ENCODE data around the gene DOCK4. TPM values are rescaled to one million over a fixed set of nuclear protein-coding genes. Genes with fewer than 3 reads are reported as not detected.

The DOCK4 gene
- total RNA-seq, 2 donors from 2014 or later = 6.5 to 11.1 TPM

DNA sequence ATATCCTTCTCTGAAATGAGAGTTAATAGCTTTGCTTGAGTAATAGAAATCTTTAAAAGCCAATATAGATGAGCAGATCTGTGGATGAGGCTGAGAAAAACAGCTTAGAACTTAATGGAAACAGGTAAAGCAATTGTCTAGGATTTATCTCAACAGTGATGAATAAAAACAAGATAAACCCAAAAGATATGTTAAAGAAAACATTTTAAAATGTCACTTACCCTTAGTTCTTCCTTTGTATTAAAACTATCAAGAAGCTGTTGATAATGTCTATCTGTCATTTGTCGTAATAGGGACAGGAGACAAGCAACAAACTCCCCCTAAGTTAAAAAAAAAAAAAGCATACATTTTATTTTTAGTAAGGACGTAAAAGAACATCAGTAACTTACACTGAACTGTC is 371.8 kb downstream of the DOCK4 start:
- Histone ChIP-seq H3K27ac (no peak overlapping the region), H3K9ac (ENCODE audit: low read depth in 2 of 2, low read length in 2 of 2) (no peak overlapping the region), H3K4me3 (no peak overlapping the region), H3K9me3 (no peaks in the 10 kb centered on the region), H3K27me3 (no peaks in the 10 kb centered on the region), H3K4me1 (no peaks in the 10 kb centered on the region), H3K36me3 (no peaks in the 10 kb centered on the region)
- TF ChIP-seq, protein P1, sequence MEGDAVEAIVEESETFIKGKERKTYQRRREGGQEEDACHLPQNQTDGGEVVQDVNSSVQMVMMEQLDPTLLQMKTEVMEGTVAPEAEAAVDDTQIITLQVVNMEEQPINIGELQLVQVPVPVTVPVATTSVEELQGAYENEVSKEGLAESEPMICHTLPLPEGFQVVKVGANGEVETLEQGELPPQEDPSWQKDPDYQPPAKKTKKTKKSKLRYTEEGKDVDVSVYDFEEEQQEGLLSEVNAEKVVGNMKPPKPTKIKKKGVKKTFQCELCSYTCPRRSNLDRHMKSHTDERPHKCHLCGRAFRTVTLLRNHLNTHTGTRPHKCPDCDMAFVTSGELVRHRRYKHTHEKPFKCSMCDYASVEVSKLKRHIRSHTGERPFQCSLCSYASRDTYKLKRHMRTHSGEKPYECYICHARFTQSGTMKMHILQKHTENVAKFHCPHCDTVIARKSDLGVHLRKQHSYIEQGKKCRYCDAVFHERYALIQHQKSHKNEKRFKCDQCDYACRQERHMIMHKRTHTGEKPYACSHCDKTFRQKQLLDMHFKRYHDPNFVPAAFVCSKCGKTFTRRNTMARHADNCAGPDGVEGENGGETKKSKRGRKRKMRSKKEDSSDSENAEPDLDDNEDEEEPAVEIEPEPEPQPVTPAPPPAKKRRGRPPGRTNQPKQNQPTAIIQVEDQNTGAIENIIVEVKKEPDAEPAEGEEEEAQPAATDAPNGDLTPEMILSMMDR (IDR thresholded peaks at IDR 0.05) = no peak
- intact Hi-C loops (cut with DNase I) = no loop called here
- DNase-seq = no peak

DNA sequence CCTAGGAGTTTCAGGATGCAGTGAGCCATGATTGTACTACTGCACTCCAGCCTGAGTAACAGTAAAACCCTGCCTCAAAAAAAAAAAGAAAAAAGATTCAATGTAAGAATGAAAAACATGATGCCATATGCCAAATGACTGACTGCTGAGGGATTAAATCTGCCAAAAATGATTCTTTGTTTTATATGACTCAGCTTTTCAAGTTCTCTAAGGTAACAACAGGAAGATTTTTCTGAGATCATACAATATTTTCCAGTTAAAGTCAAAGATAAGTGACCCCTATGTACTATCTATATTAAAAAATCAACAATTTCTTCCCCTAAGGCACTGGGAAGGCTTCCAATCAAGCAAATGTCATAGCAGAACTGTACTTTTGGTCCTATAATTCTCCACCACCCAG is 372.7 kb downstream of the DOCK4 start:
- Histone ChIP-seq H3K4me1 (no peaks in the 10 kb centered on the region), H3K27me3 (no peaks in the 10 kb centered on the region), H3K36me3 (no peaks in the 10 kb centered on the region), H3K9ac (ENCODE audit: low read depth in 2 of 2, low read length in 2 of 2) (no peak overlapping the region), H3K4me3 (no peak overlapping the region), H3K27ac (no peak overlapping the region), H3K9me3 (no peaks in the 10 kb centered on the region)
- no peak for DNase-seq
- intact Hi-C loops (cut with DNase I) = no loop called here
- TF ChIP-seq, protein P1 (IDR thresholded peaks at IDR 0.05) = no peak

DNA sequence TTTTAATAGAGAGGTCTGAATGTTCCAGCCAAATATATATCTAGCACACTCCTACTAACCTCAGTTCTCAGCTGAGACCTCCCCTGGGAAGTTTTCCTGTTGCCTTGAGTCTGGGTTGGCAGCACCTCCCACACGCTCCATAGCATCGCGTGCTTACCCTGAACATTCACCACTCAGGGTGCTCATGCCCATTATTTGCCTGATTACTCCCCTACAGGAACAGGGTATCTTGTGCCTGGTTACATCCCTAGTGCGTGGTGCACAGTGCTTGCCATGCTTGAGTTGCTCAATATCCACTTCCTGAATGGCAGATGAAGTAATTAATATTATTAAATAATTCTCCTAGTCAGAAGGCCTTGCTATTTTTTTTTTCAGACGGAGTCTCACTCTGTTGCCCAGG is 374.0 kb downstream of the DOCK4 start:
- H3K4me1 ChIP-seq = no peaks in the 10 kb centered on the region
- intact Hi-C loops (cut with DNase I) = no loop called here
- no peaks in the 10 kb centered on the region for H3K9me3 ChIP-seq
- H3K9ac ChIP-seq (ENCODE audit: low read depth in 2 of 2, low read length in 2 of 2) = no peak overlapping the region
- no peaks in the 10 kb centered on the region for H3K27me3 ChIP-seq
- no peak overlapping the region for H3K27ac ChIP-seq
- TF ChIP-seq, protein P1 (IDR thresholded peaks at IDR 0.05) = no peak
- DNase-seq = no peak
- H3K4me3 ChIP-seq = no peak overlapping the region
- H3K36me3 ChIP-seq = no peaks in the 10 kb centered on the region

DNA sequence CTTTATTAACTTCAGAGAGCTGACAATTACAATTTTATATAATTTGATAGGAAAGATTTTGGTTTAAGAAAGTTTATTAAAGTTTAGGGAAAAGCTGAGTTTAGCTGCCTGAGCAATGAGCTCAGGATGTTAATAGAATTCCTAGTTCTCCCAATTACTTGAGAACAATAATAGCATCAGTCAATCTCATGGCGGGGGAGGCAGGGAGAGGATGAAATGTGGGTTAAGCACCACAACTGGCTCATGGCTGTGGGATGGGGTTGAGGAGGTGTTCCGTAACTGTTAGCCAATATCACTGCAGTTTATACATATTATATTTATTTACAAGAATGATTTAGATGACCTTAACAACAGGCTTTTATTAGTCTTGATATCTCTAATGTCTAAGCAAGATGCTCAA is 377.0 kb downstream of the DOCK4 start:
- no peaks in the 10 kb centered on the region for H3K4me1 ChIP-seq
- intact Hi-C loops (cut with DNase I) = no loop called here
- H3K36me3 ChIP-seq = no peaks in the 10 kb centered on the region
- no peak overlapping the region for H3K27ac ChIP-seq
- no peaks in the 10 kb centered on the region for H3K9me3 ChIP-seq
- TF ChIP-seq, protein P1 (IDR thresholded peaks at IDR 0.05) = no peak
- no peak for DNase-seq
- no peaks in the 10 kb centered on the region for H3K27me3 ChIP-seq
- H3K9ac ChIP-seq (ENCODE audit: low read depth in 2 of 2, low read length in 2 of 2) = no peak overlapping the region
- no peak overlapping the region for H3K4me3 ChIP-seq

DNA sequence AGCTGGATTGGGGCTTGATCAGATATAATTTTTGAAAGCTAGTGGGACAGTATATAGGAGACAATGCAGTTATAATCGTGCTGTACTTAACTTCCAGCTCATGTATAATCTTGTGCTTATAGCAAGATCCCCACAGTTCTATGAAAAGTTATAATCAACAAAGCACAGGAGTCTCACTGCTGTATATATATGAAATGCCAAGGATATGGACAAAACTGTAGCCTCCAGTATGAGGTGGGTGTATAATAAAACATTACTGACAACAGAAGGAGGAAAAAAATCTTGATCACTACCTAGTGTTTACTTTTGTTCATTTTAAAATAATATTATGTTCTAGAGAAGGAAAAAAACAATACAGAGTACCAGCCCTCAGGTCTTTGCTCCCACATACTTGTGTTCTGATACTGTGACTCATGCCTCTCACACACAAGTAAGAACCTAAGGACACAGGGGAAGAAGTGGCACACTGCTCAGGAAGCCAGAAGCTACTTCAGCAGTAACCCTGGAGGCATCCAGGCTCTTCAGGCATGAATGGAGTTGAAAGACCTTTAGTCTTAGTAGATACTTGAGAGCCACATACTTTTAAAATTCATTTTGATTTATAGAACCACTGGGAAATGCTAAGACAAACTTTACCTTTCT is 378.2 kb downstream of the DOCK4 start:
- no peaks in the 10 kb centered on the region for H3K27me3 ChIP-seq
- no peak for DNase-seq
- H3K9ac ChIP-seq (ENCODE audit: low read depth in 2 of 2, low read length in 2 of 2) = no peak overlapping the region
- intact Hi-C loops (cut with DNase I) = no loop called here
- no peaks in the 10 kb centered on the region for H3K4me1 ChIP-seq
- H3K27ac ChIP-seq = no peak overlapping the region
- TF ChIP-seq, protein P1 (IDR thresholded peaks at IDR 0.05) = no peak
- no peaks in the 10 kb centered on the region for H3K36me3 ChIP-seq
- H3K9me3 ChIP-seq = no peaks in the 10 kb centered on the region
- no peak overlapping the region for H3K4me3 ChIP-seq

All from colonic mucosa (tissue), 4 donors.